Activated CD4-positive, alpha-beta memory T cell treated with anti-CD3 and anti-CD28 coated beads for 36 hours (primary cell): Measurements from ENCODE around the gene PIAS1. TPM values are rescaled to one million over a fixed set of nuclear protein-coding genes. Genes with fewer than 3 reads are reported as not detected.

Experiments
- CTCF ChIA-PET: fragments of 350-600 bp; sonication (Branson Sonifier 250); formaldehyde crosslinking; loops from one replicate; lab custom pipeline; 2021; ENCODE audit warnings: antibody characterized with exemption, inconsistent platforms; lab: Charles Lee
- POLR2A ChIA-PET: fragments of 350-600 bp; sonication (Branson Sonifier 250); formaldehyde crosslinking; loops from one replicate; lab custom pipeline; 2021; ENCODE audit warnings: antibody characterized with exemption; lab: Charles Lee
- DNase-seq: peaks from one replicate; pipeline ENCODE4 v3.0.0-alpha.2; 2020
- H3K27ac Mint-ChIP-seq: one replicate; pipeline ENCODE4 v1.8.0; 2021; ENCODE audit warnings: mixed read lengths
- H3K27me3 Mint-ChIP-seq: one replicate; pipeline ENCODE4 v1.8.0; 2021; ENCODE audit warnings: mixed read lengths
- H3K36me3 Mint-ChIP-seq: one replicate; pipeline ENCODE4 v1.8.0; 2021; ENCODE audit warnings: mixed read lengths
- H3K4me1 Mint-ChIP-seq: one replicate; pipeline ENCODE4 v1.8.0; 2021; ENCODE audit warnings: low read depth, mixed read lengths
- H3K4me3 Mint-ChIP-seq: one replicate; pipeline ENCODE4 v1.8.0; 2021; ENCODE audit warnings: mild to moderate bottlenecking, mixed read lengths
- H3K9me3 Mint-ChIP-seq: one replicate; pipeline ENCODE4 v1.8.0; 2021; ENCODE audit warnings: mixed read lengths
- intact Hi-C: fragments of 100-400 bp; cut with micrococcal nuclease; formaldehyde crosslinking; loops from one replicate; pipeline ENCODE4 v1.15.1; 2023
- total RNA-seq, 2 experiments: library from RNA; stranded (reverse); gene quantifications; one replicate each; pipeline ENCODE4 v1.2.3, GENCODE V29; 2021

Gene PIAS1
- total RNA-seq, 2 experiments from 2014 or later: 29.4 to 30.9 TPM

GRCh38 chr15:68042156-68042854 lies 11.8 kb upstream of the PIAS1 start:
- no peaks in the 10 kb centered on the region for H3K36me3 Mint-ChIP-seq
- ChIA-PET CTCF (interaction anchor here (0.7 kb wide), 1 partner anchor 24 kb away, joined by 4 read pairs; no protein-coding TSS in a partner anchor), POLR2A (no interaction called here)
- intact Hi-C loops: no loop called here
- H3K4me1 Mint-ChIP-seq: no peaks in the 10 kb centered on the region
- H3K4me3 Mint-ChIP-seq: no peak overlapping the region
- peaks cover 14% of the 10 kb centered on the region for H3K27me3 Mint-ChIP-seq
- no peak overlapping the region for H3K27ac Mint-ChIP-seq
- H3K9me3 Mint-ChIP-seq: no peaks in the 10 kb centered on the region
- no peak for DNase-seq

DNA sequence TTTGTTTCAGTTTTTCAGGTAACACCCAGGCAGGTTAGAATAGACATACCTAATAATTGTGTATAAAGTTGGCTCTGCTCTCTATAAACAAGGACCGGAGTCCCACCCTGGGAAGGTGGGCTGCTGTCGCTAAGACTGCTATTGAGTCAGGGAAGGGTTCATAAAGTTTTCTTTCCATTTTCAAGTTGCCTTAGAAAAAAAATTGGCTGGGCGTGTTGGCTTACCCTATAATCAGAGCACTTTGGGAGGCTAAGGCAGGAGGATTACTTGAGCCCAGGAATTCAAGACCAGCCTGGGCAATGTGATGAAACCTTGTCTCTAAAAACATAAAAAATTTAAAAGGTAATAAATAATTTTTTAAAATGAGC lies 11.3 kb upstream of the PIAS1 start:
- no peak for DNase-seq
- no peak overlapping the region for H3K27ac Mint-ChIP-seq
- POLR2A ChIA-PET: no interaction called here

GRCh38 chr15:68045289-68046265 lies 8.5 kb upstream of the PIAS1 start:
- POLR2A ChIA-PET: no interaction called here
- Mint-ChIP-seq H3K4me3 (no peak overlapping the region), H3K27me3 (peaks cover 7% of the 10 kb centered on the region), H3K36me3 (no peaks in the 10 kb centered on the region), H3K27ac (no peak overlapping the region), H3K9me3 (no peaks in the 10 kb centered on the region), H3K4me1 (no peaks in the 10 kb centered on the region)
- intact Hi-C loops: no loop called here
- CTCF ChIA-PET: no interaction called here
- DNase-seq: no peak

More for the DNA sequence above, 11.3 kb upstream of the PIAS1 start:
- Mint-ChIP-seq H3K9me3 (no peaks in the 10 kb centered on the region), H3K27me3 (peaks cover 15% of the 10 kb centered on the region), H3K36me3 (no peaks in the 10 kb centered on the region), H3K4me1 (no peaks in the 10 kb centered on the region), H3K4me3 (no peak overlapping the region)
- CTCF ChIA-PET: no interaction called here
- intact Hi-C loops: no loop called here

GRCh38 chr15:68047826-68048225 lies 6.3 kb upstream of the PIAS1 start:
- H3K4me1 Mint-ChIP-seq: peaks cover 5% of the 10 kb centered on the region
- DNase-seq: no peak
- no peaks in the 10 kb centered on the region for H3K36me3 Mint-ChIP-seq
- intact Hi-C loops: no loop called here
- no peaks in the 10 kb centered on the region for H3K9me3 Mint-ChIP-seq
- H3K27me3 Mint-ChIP-seq: peaks cover 14% of the 10 kb centered on the region
- no peak overlapping the region for H3K27ac Mint-ChIP-seq
- ChIA-PET CTCF (no interaction called here), POLR2A (no interaction called here)
- no peak overlapping the region for H3K4me3 Mint-ChIP-seq

DNA sequence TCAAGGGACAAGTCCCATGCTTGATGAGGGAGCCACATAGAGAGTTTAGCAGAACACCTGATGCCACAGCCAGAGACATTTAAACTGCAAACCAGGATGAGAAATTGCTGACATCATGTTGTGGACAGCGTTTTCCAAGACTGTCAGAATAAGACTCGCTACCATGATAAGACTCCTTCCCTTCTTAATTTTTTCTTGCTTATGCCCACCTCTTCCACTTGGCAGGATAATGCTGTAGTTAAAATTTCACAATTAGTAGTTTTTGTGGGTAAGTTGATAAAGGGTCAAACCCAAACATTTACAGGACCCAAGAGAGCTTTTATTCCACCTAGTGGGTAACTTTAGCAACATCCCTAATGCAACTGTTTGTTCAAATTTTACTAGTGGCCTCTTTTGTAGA lies 3.0 kb upstream of the PIAS1 start:
- Mint-ChIP-seq H3K36me3 (peaks cover 1% of the 10 kb centered on the region), H3K4me1 (peaks cover 23% of the 10 kb centered on the region), H3K27ac (no peak overlapping the region), H3K27me3 (peaks cover 14% of the 10 kb centered on the region), H3K4me3 (no peak overlapping the region), H3K9me3 (no peaks in the 10 kb centered on the region)
- intact Hi-C loops: loop anchor here (10.0 kb wide), 1 partner anchor 526 kb away; the partner anchor contains the start of gene C15orf61
- DNase-seq: no peak
- CTCF ChIA-PET: no interaction called here
- POLR2A ChIA-PET: no interaction called here

GRCh38 chr15:68051907-68052306 lies 2.2 kb upstream of the PIAS1 start:
- Mint-ChIP-seq H3K36me3 (peaks cover 1% of the 10 kb centered on the region), H3K4me1 (peaks cover 31% of the 10 kb centered on the region), H3K27me3 (peaks cover 12% of the 10 kb centered on the region), H3K4me3 (no peak overlapping the region), H3K27ac (no peak overlapping the region), H3K9me3 (no peaks in the 10 kb centered on the region)
- intact Hi-C loops: loop anchor here (10.0 kb wide), 1 partner anchor 527 kb away; the partner anchor contains the start of gene C15orf61
- ChIA-PET POLR2A (no interaction called here), CTCF (no interaction called here)
- DNase-seq: no peak

GRCh38 chr15:68052431-68052830 lies 1.7 kb upstream of the PIAS1 start:
- CTCF ChIA-PET: no interaction called here
- DNase-seq: no peak
- Mint-ChIP-seq H3K4me3 (no peak overlapping the region), H3K4me1 (peaks cover 36% of the 10 kb centered on the region), H3K9me3 (no peaks in the 10 kb centered on the region), H3K27me3 (peaks cover 11% of the 10 kb centered on the region), H3K36me3 (peaks cover 2% of the 10 kb centered on the region), H3K27ac (no peak overlapping the region)
- POLR2A ChIA-PET: no interaction called here
- intact Hi-C loops: loop anchor here (10.0 kb wide), 1 partner anchor 528 kb away; the partner anchor contains the start of gene C15orf61

- Mint-ChIP-seq H3K27me3 (peaks cover 7% of the 10 kb centered on the region), H3K4me3 (peak overlapping the region; percentile 16), H3K9me3 (no peaks in the 10 kb centered on the region), H3K27ac (no peak overlapping the region), H3K4me1 (peaks cover 42% of the 10 kb centered on the region), H3K36me3 (peaks cover 2% of the 10 kb centered on the region)
- no peak for DNase-seq
- ChIA-PET CTCF (no interaction called here), POLR2A (no interaction called here)
- intact Hi-C loops: loop anchor here (10.0 kb wide), 1 partner anchor 528 kb away; the partner anchor contains the start of gene C15orf61
Observed at GRCh38 chr15:68053001-68053400, 1.1 kb upstream of the PIAS1 start.

DNA sequence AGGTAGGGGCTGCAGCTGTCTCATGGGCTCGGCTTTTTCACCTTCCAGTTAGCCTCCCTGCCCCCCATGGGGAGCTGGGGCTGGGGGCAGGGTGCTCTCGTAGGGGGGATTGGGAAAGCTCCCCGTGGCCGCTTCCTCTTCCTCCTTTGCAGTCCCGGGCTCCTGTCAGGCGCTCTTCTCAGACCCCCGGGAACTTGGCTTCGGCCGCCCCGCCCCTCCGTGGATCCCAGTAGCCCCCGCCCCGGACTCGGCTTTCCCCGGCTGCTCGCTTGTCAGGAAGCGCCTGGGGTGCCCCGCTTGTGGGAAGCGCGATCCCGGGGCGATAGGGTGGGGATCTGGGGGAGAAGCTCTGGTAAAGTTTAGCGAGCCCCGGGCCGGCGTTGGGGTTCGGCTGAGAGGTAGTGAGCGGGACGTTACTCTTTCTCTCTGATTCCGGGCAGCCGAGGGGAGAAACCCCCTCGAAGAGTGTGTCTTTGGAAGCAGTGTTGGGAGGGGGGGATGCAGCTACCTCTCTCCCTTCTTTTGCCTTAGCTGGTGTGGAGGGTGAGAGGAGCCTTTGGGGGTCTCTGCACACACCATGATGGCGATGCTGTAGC lies 611 bp downstream of the PIAS1 start:
- peaks cover 53% of the 10 kb centered on the region for H3K4me1 Mint-ChIP-seq
- peaks cover 4% of the 10 kb centered on the region for H3K36me3 Mint-ChIP-seq
- H3K27ac Mint-ChIP-seq: peak overlapping the region; percentile 92
- H3K27me3 Mint-ChIP-seq: peaks cover 7% of the 10 kb centered on the region
- DNase-seq: peak; percentile 59
- intact Hi-C loops: loop anchor here (1.0 to 10.0 kb wide), 4 partner anchors 175 to 530 kb away; partner anchors contain the start of genes C15orf61, CLN6, FEM1B and RNU6-1
- ChIA-PET CTCF (interaction anchor here (1.3 to 2.0 kb wide), 3 partner anchors 58 to 191 kb away, joined by 4 to 7 read pairs (median 7); no protein-coding TSS in a partner anchor), POLR2A (interaction anchor here (1.0 to 1.8 kb wide), 5 partner anchors 32 to 223 kb away, joined by 3 to 13 read pairs (median 4); partner anchors contain the start of genes CLN6 and FEM1B)
- no peaks in the 10 kb centered on the region for H3K9me3 Mint-ChIP-seq
- peak overlapping the region; percentile 98 for H3K4me3 Mint-ChIP-seq

GRCh38 chr15:68055224-68055705 lies 1.1 kb downstream of the PIAS1 start:
- Mint-ChIP-seq H3K27me3 (peaks cover 7% of the 10 kb centered on the region), H3K4me1 (peaks cover 55% of the 10 kb centered on the region), H3K4me3 (peak overlapping the region; percentile 98), H3K36me3 (peaks cover 5% of the 10 kb centered on the region), H3K27ac (peak overlapping the region; percentile 92), H3K9me3 (no peaks in the 10 kb centered on the region)
- CTCF ChIA-PET: interaction anchor here (1.3 to 2.0 kb wide), 3 partner anchors 58 to 191 kb away, joined by 6 to 7 read pairs (median 7); no protein-coding TSS in a partner anchor
- intact Hi-C loops: loop anchor here (2.0 to 10.0 kb wide), 2 partner anchors 214 to 530 kb away; partner anchors contain the start of genes C15orf61 and RNU6-1
- POLR2A ChIA-PET: interaction anchor here (1.2 to 1.8 kb wide), 4 partner anchors 27 to 222 kb away, joined by 4 to 13 read pairs (median 7); partner anchors contain the start of genes CLN6 and FEM1B
- peak; percentile 85 for DNase-seq
